Measurements from ENCODE around the gene EIF3J. TPM values are rescaled to one million over a fixed set of nuclear protein-coding genes. Genes with fewer than 3 reads are reported as not detected.
"Not testable (repeated sequence)": the region's sequence is repeated elsewhere in the genome, so short reads cannot be mapped to it uniquely, and the experiment has no call there.

EIF3J gene
- total RNA-seq, 1 donor from 2014 or later: 63.6 TPM

- no peak for FAIRE-seq
- no peak for DNase-seq (ENCODE audit: low spot score in 2 of 2)
Observed at GRCh38 chr15:44537735-44538240, 841 bp downstream of the EIF3J start.

DNA sequence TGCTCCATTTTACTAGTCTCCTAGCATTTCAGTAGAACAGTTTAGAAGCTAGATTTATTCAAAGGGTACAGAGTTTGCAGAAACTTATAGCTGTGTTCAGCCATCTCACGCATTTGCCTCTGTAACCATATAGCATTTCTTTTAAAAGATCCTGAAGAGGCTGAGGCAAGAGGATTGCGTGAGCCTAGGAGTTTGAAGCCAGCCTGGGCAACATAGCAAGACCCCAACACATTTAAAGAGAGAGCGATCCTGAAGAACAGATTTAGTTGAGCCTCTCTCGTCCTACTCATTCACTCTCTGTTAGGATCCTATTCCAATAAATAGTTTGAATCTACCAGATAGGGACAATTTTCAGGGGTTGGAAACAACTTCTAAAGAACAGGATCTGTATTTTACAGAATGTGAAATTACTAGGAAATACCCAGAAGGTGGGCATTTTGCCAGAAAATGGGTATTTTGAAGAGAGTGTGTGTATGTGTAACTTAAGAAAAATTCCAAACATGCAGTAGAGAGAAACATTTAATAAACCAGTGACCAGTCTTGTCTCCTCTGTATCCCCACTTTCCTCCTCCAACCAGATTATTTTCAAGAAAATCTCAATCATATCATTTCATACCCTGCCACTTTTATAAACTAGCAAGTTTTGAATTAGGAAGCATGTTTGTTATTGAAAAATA lies 4.5 kb downstream of the EIF3J start:
- DNase-seq (ENCODE audit: low spot score in 2 of 2): no peak

GRCh38 chr15:44542596-44542995 lies 5.6 kb downstream of the EIF3J start:
- DNase-seq (ENCODE audit: low spot score in 2 of 2) (no peak), FAIRE-seq (no peak)

More for the DNA sequence above, 4.5 kb downstream of the EIF3J start:
- no peak for FAIRE-seq

DNA sequence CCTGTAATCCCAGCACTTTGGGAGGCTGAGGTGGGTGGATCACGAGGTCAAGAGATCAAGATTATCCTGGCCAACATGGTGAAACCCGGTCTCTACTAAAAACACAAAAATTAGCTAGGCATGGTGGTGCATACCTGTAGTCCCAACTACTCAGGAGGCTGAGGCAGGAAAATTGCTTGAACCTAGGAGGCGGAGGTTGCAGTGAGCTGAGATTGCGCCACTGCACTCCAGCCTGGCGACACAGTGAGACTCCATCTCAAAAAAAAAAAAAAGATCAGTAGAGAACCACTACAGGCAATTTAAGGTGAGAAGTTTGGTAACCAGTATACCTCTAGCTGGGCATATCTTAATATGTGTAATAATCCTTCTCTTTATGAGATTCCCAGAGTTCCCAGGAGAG lies 7.8 kb downstream of the EIF3J start:
- not testable (repeated sequence) for FAIRE-seq

DNA sequence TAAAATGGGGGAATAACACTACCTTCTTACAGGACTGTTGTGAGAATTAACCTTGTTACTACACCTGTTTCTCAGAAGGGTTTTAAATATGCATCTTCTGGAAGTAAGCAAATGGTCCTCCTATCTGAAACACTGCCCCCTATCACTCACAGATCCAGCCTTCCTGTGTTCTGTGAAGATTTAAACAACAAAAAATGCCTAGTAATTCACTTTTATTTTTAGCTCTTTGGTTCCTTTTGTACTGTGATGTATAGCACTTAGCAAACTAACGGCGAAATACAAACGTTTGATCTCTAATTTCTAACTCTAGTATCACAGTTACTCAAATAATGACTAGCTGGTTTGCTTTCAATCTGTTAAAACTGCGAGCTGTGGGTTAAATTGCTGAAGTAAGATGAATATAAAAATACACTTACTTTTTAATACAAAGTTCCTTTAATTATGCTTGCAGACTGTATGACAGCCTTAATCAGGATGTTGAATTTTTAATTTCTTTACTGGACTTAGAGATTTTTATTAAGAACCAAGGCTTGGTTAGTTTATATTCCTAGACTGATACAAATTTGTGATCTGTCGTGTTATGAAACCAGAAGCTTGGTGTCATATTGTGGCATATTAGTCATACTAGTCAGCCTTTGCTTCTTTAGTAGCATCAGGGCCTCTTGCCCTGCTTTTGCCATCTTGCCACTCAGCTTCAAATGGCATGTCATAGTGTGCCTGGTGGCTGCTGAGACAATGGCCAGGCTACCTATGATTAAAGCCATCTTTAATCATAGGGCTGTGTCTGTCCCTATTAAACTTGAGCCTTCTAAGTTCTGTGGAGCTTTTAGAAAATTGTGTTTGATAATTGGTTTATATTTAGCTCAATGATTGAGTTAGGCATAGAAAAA lies 9.2 kb downstream of the EIF3J start:
- DNase-seq (ENCODE audit: low spot score in 2 of 2) (no peak), FAIRE-seq (no peak)

More for the DNA sequence above, 7.8 kb downstream of the EIF3J start:
- not testable (repeated sequence) for DNase-seq (ENCODE audit: low spot score in 2 of 2)

GRCh38 chr15:44549152-44549551 lies 12.2 kb downstream of the EIF3J start:
- not testable (repeated sequence) for DNase-seq (ENCODE audit: low spot score in 2 of 2); FAIRE-seq

- FAIRE-seq: no peak
- DNase-seq (ENCODE audit: low spot score in 2 of 2): no peak
Observed at GRCh38 chr15:44550256-44550655, 13.3 kb downstream of the EIF3J start.

- FAIRE-seq: no peak
- DNase-seq (ENCODE audit: low spot score in 2 of 2): no peak
Observed at GRCh38 chr15:44550734-44551133, 13.8 kb downstream of the EIF3J start.

- DNase-seq (ENCODE audit: low spot score in 2 of 2) (no peak), FAIRE-seq (no peak)
Observed at GRCh38 chr15:44554934-44555723, 18.2 kb downstream of the EIF3J start.

DNA sequence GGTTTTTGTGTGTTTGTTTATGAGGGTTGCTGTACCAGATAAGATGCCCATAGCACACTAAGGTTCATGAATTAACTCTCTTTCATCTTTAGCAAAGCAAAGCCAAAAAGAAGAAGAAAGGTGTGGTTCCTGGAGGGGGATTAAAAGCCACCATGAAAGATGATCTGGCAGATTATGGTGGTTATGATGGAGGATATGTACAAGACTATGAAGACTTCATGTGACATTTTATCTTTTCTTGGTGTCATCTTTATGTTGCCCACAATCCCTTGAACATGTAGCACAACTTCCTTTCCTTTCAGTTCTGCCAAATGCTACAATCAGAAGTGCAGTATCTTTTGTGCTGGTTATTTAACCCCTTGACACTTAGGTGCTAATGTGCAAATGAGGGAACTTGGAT lies 24.0 kb downstream of the EIF3J start:
- not testable (repeated sequence) for FAIRE-seq; DNase-seq (ENCODE audit: low spot score in 2 of 2)

DNA sequence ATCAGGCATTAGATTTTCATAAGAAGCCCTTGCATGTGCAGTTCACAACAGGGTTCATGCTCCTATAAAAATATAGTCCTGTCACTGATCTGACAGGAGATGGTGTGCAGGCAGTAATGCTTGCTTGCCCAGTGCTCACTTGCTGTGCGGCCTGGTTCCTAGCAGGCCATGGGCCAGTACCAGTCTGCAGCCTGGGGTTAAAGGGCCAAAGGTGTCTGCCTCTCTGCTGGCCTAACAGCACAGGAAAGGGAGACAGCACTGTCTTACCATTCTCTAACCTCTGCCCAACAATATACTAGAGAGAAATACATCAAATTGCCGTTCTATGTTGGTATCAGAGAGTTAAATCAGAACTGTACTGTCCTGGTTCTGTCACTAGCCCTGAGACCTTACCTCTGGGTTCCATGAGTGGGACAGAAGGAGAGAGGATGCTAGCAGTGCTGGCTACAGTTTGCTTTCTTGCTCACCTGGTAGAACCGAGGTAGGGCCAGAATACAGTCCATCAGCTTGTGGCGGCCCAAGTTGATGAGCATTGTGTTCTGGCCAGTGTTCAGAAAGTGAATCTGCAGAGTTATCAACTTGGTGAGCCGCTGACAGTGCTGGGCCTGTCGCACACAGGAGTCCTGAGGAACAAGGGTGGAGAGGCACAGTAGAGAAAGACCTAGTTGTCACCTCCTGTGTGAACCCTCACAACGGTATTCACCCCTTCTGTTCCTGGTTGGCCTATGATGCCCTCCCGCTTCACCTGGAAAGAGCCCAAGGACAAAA lies 28.6 kb downstream of the EIF3J start:
- FAIRE-seq (no peak), DNase-seq (ENCODE audit: low spot score in 2 of 2) (no peak)

DNA sequence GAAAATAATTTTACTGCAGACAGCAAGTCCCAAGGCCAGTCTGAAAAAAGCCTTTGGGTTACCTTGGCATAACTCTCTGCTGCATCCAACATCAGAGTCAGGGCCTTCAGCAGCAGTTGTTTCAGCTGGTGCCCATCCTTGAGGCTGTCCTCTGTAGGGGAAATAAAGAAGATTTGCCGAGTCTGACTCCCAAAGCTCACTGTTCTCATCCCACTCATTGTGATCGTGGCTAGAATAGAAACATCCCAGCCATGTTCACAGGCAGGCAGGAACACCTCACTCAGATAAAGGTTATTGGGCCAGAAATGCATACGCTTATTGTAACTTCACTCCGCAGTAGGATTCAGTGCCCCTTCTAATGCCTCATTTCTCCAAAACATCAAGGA lies 29.2 kb downstream of the EIF3J start:
- FAIRE-seq (no peak), DNase-seq (ENCODE audit: low spot score in 2 of 2) (no peak)

- FAIRE-seq: no peak
- DNase-seq (ENCODE audit: low spot score in 2 of 2): no peak
Observed at GRCh38 chr15:44568338-44568737, 31.4 kb downstream of the EIF3J start.

DNA sequence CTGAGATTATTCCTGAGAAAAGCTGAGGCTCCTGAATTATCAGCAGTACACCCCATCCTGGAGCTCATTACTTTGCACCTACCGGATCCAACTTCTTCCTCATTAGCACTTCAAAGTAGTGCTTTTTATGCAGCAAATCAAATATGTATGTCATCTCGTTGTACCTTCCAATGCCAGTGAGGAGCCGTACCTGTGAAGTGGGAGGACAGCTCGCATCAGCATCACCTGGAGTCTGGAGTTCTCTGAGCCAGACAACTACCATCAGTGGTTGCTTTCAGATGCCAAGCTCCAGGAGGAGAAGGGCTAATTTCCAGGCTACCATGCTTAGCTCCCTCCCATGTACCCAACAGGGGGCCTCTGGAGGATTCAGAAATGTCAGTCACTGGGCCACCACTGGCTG lies 32.4 kb downstream of the EIF3J start:
- DNase-seq (ENCODE audit: low spot score in 2 of 2) (no peak), FAIRE-seq (no peak)

GRCh38 chr15:44570361-44570760 lies 33.4 kb downstream of the EIF3J start:
- FAIRE-seq: no peak
- no peak for DNase-seq (ENCODE audit: low spot score in 2 of 2)

- FAIRE-seq (no peak), DNase-seq (ENCODE audit: low spot score in 2 of 2) (no peak)
Observed at GRCh38 chr15:44573386-44573785, 36.4 kb downstream of the EIF3J start.

DNA sequence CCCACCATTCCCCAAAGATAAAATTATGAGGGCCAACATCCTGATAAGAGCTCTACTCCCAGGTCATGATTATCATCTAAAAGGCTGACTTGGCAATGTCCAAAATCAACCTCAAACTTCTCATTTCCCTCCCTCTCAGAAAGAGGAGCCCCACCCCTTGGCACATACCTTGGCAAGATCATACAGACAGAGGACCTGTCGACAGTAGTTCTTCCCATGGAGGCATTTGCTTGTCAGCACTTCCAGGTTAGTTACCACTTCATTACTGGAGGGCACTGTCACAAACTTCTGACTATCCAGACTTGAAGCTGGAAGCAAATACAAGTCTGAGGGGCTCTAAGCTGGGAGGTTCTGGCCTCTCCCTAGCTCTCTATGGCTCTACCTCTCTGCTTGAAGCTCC lies 37.8 kb downstream of the EIF3J start:
- DNase-seq (ENCODE audit: low spot score in 2 of 2): no peak
- FAIRE-seq: no peak

- no peak for FAIRE-seq
Observed at GRCh38 chr15:44580105-44580504, 43.2 kb downstream of the EIF3J start.

DNA sequence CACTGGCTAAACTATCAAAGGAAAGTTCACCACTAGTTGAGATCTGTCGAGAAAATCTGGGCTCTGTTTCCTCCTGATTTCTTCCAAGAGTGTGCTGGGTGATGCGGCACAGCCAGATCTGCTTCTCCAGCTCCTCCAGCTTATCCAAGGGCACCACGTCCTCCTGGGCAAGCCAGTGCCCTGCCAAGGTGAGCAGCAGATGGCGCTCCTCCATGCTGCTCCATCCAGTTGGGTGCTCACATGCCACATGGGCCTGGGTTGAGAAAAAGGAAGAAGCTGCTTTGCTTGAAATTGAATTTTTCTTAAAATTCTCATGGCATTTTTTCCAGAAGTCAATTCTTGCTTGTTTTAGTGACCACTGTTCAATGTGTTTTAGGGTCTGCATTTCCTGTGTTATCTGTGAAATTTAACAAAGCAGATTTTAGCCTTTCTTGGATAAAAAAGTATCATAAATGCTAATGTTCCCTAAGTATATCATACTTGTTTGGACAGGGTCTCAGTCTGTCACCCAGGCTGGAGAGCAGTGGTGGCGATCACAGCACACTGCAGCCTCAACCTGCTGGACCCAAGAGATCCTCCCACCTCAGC lies 47.3 kb downstream of the EIF3J start:
- FAIRE-seq (no peak), DNase-seq (ENCODE audit: low spot score in 2 of 2) (peak in 1 of 2 donors; percentile 17)

More at GRCh38 chr15:44580105-44580504, 43.2 kb downstream of the EIF3J start:
- no peak for DNase-seq (ENCODE audit: low spot score in 2 of 2)

Data from frontal cortex (tissue), 4 donors.